HFF-Myc (cell line): ENCODE results near the gene LAMA4.

Experiments
- DNase-seq: peaks from one replicate; pipeline ENCODE4 v3.0.0-alpha.2; 2011; ENCODE audit warnings: low read depth; ENCODE audit errors: extremely low read depth
- H3K4me3 ChIP-seq: replicated peaks from 2 replicates; pipeline ENCODE4 v1.5.1; 2011; ENCODE audit warnings: low read depth, mild to moderate bottlenecking, control low read depth, low read length
- CTCF ChIP-seq: IDR thresholded peaks from 2 replicates; pipeline ENCODE4 v1.5.1; 2012; ENCODE audit warnings: mild to moderate bottlenecking, low read depth, low read length, control low read depth; ENCODE audit errors: missing control alignments

The LAMA4 gene

DNA sequence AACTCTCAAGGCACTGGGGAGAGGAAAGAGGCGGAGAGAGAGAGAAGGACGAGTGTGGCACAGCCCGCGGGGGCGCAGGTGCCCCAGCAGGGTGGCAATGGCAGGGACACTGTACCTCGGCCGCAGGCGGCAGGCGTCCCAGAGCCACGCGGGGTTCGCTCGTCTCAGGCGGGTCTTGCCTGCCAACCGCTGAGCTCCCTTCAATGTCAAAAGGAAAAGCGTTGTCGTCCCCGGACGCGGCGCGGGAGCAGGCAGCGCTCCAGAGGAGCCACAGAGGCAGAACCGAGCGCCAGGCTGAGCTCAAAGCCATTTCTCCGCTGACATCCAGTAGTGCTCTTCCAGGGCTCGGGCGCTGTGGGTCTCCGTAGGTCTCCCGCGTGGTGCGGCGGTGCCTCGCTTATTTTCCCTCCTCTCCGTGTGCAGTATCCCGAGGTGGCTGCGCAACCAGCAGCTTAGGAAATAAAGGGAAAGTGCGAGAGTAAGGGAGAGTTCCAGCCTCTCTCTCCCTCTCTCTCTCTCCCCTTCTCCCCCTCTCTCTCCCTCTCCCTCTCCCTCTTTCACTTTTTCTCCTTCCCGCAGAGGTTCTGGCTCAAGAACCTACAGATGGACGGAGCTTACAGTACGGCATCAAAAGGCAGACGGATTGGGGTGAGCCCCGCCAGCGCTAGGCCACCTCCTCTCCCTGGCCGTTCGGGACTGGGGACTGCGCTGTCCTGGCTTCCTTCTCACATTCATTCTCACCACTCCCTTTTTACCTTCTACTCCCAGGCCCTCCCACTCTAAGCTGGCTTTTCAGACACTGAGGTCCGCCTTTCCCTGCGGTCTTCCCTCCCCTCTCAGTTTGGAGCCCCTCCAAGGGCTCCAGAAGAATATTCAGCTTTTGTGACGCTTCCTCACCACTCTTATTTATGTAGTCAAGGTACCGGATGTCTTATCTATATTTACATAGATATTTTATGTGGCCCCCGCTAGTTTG lies at the start of gene LAMA4:
Gene LAMA4 (minus strand): TSS at position 727 of the 976 bp plus-strand sequence. CDS start 417 bp downstream, at position 310.
- DNase-seq, result no peak
- no peak for TF ChIP-seq CTCF
- H3K4me3 ChIP-seq, result peak within 1 kb of the TSS; percentile 88

GRCh38 chr6:112302142-112302705 lies 47.9 kb upstream of the LAMA4 start:
- H3K4me3 ChIP-seq, result no peak overlapping the region
- TF ChIP-seq CTCF, result no peak
- DNase-seq, result no peak

- no peak overlapping the region for H3K4me3 ChIP-seq
- TF ChIP-seq CTCF, result no peak
- no peak for DNase-seq
Measured at GRCh38 chr6:112300896-112301295, 46.5 kb upstream of the LAMA4 start.

- no peak overlapping the region for H3K4me3 ChIP-seq
- peak; percentile 41 for DNase-seq
- TF ChIP-seq CTCF, result no peak
Measured at GRCh38 chr6:112298816-112299281, 44.5 kb upstream of the LAMA4 start.

DNA sequence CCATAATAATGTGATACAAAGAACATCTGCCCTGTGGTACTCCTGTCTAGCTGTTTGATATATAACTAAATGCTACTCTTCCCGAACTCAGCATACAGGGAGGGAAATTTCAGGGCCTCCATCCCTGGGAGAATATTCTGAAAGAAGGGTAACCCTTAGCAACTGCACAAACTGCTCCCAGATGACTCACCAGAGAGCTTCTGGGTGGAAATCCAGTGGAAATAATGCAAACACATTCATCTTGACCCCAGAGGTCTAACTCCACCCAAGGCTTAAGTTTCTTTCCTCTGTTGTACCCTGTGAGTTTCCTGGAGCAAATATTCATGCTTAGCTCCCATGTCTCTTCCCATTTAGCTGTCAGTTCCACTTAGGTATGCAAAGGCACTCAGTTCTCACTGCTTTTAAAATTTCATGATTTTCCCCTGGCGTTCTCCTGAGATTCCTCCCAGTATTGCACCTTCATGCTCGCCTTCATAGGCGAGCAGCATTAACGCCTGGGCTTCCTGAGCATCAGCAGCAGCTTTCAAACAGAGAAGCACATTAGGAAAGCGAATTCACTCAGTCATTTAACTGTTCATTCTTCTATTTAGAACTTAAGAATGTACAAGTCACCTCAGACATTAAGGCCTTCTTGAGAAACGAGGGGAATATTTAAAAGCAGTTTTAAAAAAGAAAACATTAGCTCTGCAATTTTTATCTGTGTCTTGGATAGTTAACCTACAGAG lies 43.8 kb upstream of the LAMA4 start:
- peak; percentile 87 for DNase-seq
- no peak for TF ChIP-seq CTCF
- no peak overlapping the region for H3K4me3 ChIP-seq

GRCh38 chr6:112296694-112297093 lies 42.3 kb upstream of the LAMA4 start:
- no peak overlapping the region for H3K4me3 ChIP-seq
- no peak for DNase-seq
- no peak for TF ChIP-seq CTCF
